GM21447 (cell line): Measurements from ENCODE around the gene ZBTB20.

Experiments
- ATAC-seq: cut with Tn5 transposase; IDR thresholded peaks from one replicate; pipeline ENCODE4 v1.9.1; 2021; ENCODE audit not compliant: unreplicated experiment

Gene ZBTB20

GRCh38 chr3:114646526-114646925 is 500.6 kb downstream of the ZBTB20 start:
- ATAC-seq, result no peak

GRCh38 chr3:114645392-114645791 is 501.7 kb downstream of the ZBTB20 start:
- ATAC-seq, result no peak

- ATAC-seq, result no peak
These were observed 502.7 kb downstream of the ZBTB20 start for GRCh38 chr3:114644367-114644766.

GRCh38 chr3:114642951-114643741 is 503.9 kb downstream of the ZBTB20 start:
- no peak for ATAC-seq

- no peak for ATAC-seq
These were observed 507.0 kb downstream of the ZBTB20 start for GRCh38 chr3:114640126-114640525.

GRCh38 chr3:114639171-114639570 is 507.9 kb downstream of the ZBTB20 start:
- ATAC-seq, result no peak

- no peak for ATAC-seq
These were observed 511.2 kb downstream of the ZBTB20 start for GRCh38 chr3:114635878-114636277.

- no peak for ATAC-seq
These were observed 512.5 kb downstream of the ZBTB20 start for GRCh38 chr3:114634635-114635034.

GRCh38 chr3:114632757-114633424 is 514.2 kb downstream of the ZBTB20 start:
- no peak for ATAC-seq

- no peak for ATAC-seq
These were observed 519.3 kb downstream of the ZBTB20 start for GRCh38 chr3:114627770-114628169.

- no peak for ATAC-seq
These were observed 520.3 kb downstream of the ZBTB20 start for GRCh38 chr3:114626751-114627150.

- no peak for ATAC-seq
These were observed 522.4 kb downstream of the ZBTB20 start for GRCh38 chr3:114624571-114625181.

- ATAC-seq, result no peak
These were observed 523.0 kb downstream of the ZBTB20 start for GRCh38 chr3:114624047-114624445.

- no peak for ATAC-seq
These were observed 523.6 kb downstream of the ZBTB20 start for GRCh38 chr3:114623420-114624046.

GRCh38 chr3:114622001-114622400 is 525.1 kb downstream of the ZBTB20 start:
- no peak for ATAC-seq

- no peak for ATAC-seq
These were observed 527.3 kb downstream of the ZBTB20 start for GRCh38 chr3:114619771-114620170.

GRCh38 chr3:114615523-114616085 is 531.5 kb downstream of the ZBTB20 start:
- no peak for ATAC-seq

GRCh38 chr3:114609973-114610630 is 537.0 kb downstream of the ZBTB20 start:
- no peak for ATAC-seq

GRCh38 chr3:114608293-114608692 is 538.8 kb downstream of the ZBTB20 start:
- ATAC-seq, result no peak

- no peak for ATAC-seq
These were observed 540.8 kb downstream of the ZBTB20 start for GRCh38 chr3:114606336-114606735.

- ATAC-seq, result no peak
These were observed 546.5 kb downstream of the ZBTB20 start for GRCh38 chr3:114600571-114600970.
